Lower lobe of right lung (tissue), 2 donors: ENCODE measurements around the gene NCR3LG1. TPM values are rescaled to one million over a fixed set of nuclear protein-coding genes. Genes with fewer than 3 reads are reported as not detected.

Experiments
- ATAC-seq, 2 donors: fragments of 200-7000 bp; cut with Tn5 transposase; one replicate each; pipeline ENCODE4 v1.9.1; 2020 to 2022; ENCODE audit warnings: mild to moderate bottlenecking in 2 of 2, moderate library complexity in 2 of 2
- DNase-seq: peaks from one replicate; pipeline ENCODE4 v3.0.0-alpha.2; 2020
- H3K27ac ChIP-seq: fragments of 200-600 bp; one replicate; pipeline ENCODE4 v1.8.0; 2022
- H3K27me3 ChIP-seq: fragments of 200-600 bp; one replicate; pipeline ENCODE4 v1.8.0; 2022; ENCODE audit warnings: low read depth
- H3K36me3 ChIP-seq: fragments of 200-600 bp; one replicate; pipeline ENCODE4 v1.8.0; 2022; ENCODE audit warnings: mild to moderate bottlenecking
- H3K4me1 ChIP-seq: fragments of 200-600 bp; one replicate; pipeline ENCODE4 v1.8.0; 2022
- H3K4me3 ChIP-seq: fragments of 200-600 bp; one replicate; pipeline ENCODE4 v1.8.0; 2022; ENCODE audit warnings: mild to moderate bottlenecking
- H3K9me3 ChIP-seq: fragments of 200-600 bp; one replicate; pipeline ENCODE4 v1.8.0; 2022
- intact Hi-C: fragments of 100-400 bp; cut with DNase I; formaldehyde crosslinking; loops from one replicate; pipeline ENCODE4 v1.11.0; 2022
- total RNA-seq: library from RNA; stranded (reverse); fragmentation: NEBNext Ultra II Directional; extraction: Animal tissue kit (Norgen Biotek cat#: 25700); gene quantifications from one replicate; pipeline ENCODE4 v1.2.1, GENCODE V29; 2021
- TF ChIP-seq, protein P1 (sequence below): fragments of 200-600 bp; IDR thresholded peaks from one replicate; pipeline ENCODE4 v1.8.0; 2022; ENCODE audit warnings: antibody characterized with exemption, mild to moderate bottlenecking
- donor health status: DM: no; HTN: yes; CAD: no; lungs with severe emphysema.

Gene NCR3LG1
- total RNA-seq, 1 donor from 2014 or later = 3.2 TPM

DNA sequence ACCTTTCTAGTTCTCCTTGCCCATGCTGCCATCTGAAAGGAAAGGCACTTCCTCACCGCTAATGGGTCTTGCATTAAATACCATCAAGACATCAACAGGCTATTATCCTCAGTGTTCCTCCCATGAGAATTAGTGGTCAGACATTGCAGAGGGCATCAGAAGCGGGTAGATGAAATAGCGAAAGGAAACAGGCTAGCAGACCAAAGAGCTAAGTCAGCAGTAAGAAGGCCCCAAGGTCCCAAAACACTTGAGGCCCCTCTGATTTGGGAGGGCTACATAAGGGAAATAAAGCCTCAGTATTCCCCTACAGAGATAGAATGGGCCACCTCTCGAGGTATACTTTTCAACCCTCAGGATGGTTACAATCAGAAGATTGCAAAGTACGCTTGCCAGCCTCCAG, 23.9 kb downstream of the NCR3LG1 start:
- ATAC-seq (no peak), DNase-seq (no peak)
- TF ChIP-seq, protein P1, sequence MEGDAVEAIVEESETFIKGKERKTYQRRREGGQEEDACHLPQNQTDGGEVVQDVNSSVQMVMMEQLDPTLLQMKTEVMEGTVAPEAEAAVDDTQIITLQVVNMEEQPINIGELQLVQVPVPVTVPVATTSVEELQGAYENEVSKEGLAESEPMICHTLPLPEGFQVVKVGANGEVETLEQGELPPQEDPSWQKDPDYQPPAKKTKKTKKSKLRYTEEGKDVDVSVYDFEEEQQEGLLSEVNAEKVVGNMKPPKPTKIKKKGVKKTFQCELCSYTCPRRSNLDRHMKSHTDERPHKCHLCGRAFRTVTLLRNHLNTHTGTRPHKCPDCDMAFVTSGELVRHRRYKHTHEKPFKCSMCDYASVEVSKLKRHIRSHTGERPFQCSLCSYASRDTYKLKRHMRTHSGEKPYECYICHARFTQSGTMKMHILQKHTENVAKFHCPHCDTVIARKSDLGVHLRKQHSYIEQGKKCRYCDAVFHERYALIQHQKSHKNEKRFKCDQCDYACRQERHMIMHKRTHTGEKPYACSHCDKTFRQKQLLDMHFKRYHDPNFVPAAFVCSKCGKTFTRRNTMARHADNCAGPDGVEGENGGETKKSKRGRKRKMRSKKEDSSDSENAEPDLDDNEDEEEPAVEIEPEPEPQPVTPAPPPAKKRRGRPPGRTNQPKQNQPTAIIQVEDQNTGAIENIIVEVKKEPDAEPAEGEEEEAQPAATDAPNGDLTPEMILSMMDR = no peak
- intact Hi-C loops = no loop called here
- H3K4me3 ChIP-seq = no peak overlapping the region
- H3K4me1 ChIP-seq = no peaks in the 10 kb centered on the region
- no peaks in the 10 kb centered on the region for H3K36me3 ChIP-seq
- H3K27me3 ChIP-seq = no peaks in the 10 kb centered on the region
- peaks cover 34% of the 10 kb centered on the region for H3K9me3 ChIP-seq
- no peak overlapping the region for H3K27ac ChIP-seq

DNA sequence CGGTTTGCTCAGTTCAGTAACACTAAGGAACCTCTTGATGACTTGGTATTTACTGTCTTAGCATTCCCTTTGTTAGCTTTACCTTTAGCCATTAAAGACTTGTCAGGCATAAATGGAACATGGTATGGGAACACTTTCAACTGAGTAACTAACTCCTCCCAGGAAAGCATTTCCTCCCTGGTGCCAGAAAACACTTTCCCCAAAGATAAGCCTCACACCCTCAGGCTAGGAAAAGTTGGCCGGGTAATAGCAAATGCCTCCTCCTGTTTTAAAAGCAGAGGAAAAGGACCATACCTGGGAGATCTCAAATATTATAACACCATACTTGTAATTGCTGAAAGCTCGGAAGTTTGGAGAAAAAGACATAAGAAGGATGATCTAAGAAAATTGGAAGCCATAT, 24.9 kb downstream of the NCR3LG1 start:
- Histone ChIP-seq H3K27ac (no peak overlapping the region), H3K27me3 (no peaks in the 10 kb centered on the region), H3K4me1 (no peaks in the 10 kb centered on the region), H3K36me3 (no peaks in the 10 kb centered on the region), H3K4me3 (no peak overlapping the region), H3K9me3 (peaks cover 25% of the 10 kb centered on the region)
- intact Hi-C loops = no loop called here
- DNase-seq = no peak
- no peak for ATAC-seq
- TF ChIP-seq, protein P1 = no peak

DNA sequence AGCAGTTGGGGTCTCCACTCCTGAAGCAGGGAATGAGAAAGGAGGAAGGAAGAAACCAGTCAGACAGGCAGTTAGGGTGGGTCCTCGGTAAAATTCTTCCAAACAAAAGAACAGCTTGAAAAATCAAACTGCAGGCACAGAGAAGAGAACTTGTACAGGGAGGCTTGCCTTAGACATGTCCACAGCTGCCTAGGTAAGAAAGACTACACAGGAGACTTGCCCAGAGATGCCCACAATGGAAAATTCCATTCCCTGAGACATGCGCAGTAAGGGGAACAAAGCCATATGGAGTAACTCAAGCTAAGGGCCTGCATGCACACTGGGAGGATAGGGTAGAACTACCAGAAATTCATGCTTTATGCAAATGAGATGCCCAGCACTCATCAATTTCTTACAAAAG, 27.1 kb downstream of the NCR3LG1 start:
- no peaks in the 10 kb centered on the region for H3K27me3 ChIP-seq
- intact Hi-C loops = no loop called here
- ATAC-seq (no peak), DNase-seq (no peak)
- H3K9me3 ChIP-seq = peaks cover 3% of the 10 kb centered on the region
- TF ChIP-seq, protein P1 = no peak
- no peaks in the 10 kb centered on the region for H3K36me3 ChIP-seq
- no peaks in the 10 kb centered on the region for H3K4me1 ChIP-seq
- no peak overlapping the region for H3K4me3 ChIP-seq
- no peak overlapping the region for H3K27ac ChIP-seq

DNA sequence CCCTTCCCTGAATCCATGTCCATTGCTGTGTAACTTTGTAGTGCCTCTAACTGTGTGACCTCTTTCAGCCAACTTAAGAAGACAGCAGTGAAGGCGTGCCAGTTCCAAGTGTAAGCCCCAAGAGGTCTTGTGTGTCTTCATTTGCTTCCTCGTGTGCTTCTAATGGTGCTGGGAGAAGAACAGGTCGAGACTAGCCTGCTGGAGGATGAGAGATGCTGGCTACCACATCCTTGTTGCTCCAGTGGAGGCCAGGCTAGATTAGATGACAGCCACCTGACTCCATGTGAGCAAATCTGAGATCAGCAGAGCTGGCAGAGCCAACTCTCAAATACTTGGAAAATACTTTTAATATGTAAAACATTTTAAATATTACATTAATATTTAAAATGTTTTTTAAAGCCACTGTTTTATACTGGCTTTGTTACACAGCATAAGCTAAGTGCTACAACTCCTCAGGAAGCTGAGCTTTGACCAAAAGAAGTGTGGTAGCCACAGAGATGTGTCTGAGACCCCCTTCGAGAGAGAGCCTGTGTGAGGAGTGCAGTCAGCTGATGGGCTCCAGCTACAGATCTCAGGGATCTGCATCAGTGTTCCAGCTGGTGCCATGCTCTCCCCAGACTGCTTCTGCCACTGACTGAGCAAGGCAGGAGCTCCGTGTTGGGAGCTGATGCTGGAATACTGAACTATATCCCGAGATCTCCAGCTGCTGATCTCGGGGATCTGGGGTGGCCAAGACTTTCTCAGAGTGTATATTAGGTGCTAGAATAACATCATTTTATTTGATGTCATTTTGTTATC, 28.0 kb downstream of the NCR3LG1 start:
- TF ChIP-seq, protein P1 = no peak
- no peak overlapping the region for H3K4me3 ChIP-seq
- H3K27ac ChIP-seq = no peak overlapping the region
- intact Hi-C loops = loop anchor here (5.0 kb wide), 1 partner anchor 123 kb away; no protein-coding TSS in a partner anchor
- no peak for DNase-seq
- peaks cover 4% of the 10 kb centered on the region for H3K27me3 ChIP-seq
- no peaks in the 10 kb centered on the region for H3K36me3 ChIP-seq
- no peaks in the 10 kb centered on the region for H3K9me3 ChIP-seq
- H3K4me1 ChIP-seq = no peaks in the 10 kb centered on the region
- ATAC-seq = no peak

DNA sequence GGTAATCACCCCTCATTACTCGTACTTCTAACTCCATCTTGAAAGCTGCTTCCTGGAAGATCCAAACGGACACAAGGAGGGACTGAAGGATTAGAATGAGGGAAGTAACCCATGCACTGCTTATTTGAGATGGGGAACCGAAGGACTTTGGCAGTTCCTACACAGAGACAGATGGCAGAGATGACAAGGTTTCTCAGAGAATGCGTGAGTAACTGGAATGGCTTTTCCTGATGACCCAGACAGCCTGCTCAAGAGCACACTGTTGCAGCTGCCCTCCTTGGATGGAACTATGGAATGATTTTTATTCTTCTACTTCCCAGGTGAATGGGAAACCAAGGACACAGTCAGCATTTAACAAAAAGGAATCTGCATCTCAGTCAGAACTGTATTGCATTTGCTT, 29.6 kb downstream of the NCR3LG1 start:
- TF ChIP-seq, protein P1 = no peak
- ATAC-seq (no peak), DNase-seq (no peak)
- Histone ChIP-seq H3K4me3 (no peak overlapping the region), H3K27me3 (peaks cover 4% of the 10 kb centered on the region), H3K4me1 (peaks cover 2% of the 10 kb centered on the region), H3K36me3 (no peaks in the 10 kb centered on the region), H3K27ac (no peak overlapping the region), H3K9me3 (no peaks in the 10 kb centered on the region)
- intact Hi-C loops = loop anchor here (5.0 kb wide), 1 partner anchor 121 kb away; no protein-coding TSS in a partner anchor
